ENCODE data around the gene AGBL2.

Gene AGBL2

DNA sequence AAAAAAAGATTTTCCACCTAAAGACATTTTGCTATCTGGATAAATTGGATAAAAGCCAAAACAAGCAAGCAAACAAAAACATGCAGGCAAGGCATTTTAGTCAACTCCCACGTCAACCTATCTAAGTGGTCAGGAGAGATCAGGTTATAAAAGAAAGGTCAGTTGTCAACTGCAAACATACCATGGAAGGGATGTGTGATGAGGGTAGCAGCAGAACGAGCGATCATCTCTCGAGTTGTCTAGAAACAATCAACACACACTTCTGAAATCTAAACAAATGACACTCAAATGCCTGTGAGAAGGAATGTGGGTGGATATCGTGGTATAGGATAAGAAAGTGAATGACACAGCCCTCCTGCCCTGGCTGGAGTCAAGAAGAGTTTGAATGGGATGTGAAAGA, 83.7 kb downstream of the AGBL2 start:
- no peak for FAIRE-seq

DNA sequence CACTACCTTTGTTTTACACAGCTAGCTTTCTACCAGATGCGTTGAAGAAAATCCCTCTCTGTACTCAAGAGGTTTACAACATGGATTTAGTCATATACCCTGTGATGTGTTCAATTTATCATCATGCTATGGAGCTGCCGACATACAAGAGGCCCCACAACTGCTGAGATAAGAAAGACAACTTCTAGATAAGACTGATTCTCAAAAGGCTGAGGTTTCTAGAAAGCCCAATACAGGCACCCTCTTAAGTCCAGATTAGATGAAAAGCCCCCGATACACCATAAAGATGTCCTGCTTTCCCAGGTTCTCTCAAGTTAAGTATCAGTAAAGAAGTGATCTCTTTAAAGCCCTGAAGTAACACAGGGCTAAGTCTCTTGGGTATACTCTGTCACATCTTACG, 87.1 kb downstream of the AGBL2 start:
- no peak for FAIRE-seq

DNA sequence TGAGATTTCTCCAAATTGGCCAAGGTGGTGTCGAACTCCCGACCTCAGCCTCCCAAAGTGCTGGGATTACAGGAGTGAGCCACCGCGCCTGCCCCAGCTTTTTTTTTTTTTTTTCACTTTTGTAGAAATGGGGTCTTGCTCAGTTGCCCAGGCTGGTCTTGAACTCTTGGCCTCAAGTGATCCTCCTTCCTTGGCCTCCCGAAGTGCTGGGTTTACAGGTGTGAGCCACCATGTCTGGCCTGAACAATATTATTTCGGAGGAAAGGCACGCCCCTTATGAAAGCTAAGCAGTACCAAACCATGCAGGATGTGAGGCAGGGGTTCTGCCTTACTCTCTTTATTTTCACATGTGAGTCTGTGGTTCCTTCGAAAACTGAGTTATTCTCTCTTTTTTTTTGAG, 88.9 kb downstream of the AGBL2 start:
- no peak for FAIRE-seq

DNA sequence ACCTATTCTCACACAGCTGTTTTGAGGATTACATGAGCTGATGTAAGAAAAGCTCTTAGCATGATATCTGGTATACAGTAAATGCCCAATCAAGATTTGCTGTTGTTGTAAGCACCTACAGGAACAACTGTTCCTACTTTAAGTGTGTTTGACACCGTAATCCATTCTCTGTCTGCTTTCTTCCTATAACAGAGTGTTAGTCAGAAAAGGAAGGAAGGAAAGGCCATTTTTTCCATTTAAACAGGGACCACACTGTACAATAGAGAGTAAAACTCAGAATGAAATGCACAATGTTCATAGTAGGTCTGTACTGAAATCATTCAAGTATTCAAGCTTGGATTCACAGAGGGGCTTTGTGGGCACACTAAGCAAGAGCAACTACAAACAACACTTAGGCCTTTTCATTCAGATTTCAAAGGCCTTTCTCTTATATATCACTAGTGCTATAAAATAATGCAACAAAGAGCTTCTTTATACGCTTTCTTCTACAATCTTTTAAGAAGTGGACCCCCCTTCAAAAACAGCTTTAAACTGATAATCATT, 94.3 kb downstream of the AGBL2 start:
- FAIRE-seq = no peak

DNA sequence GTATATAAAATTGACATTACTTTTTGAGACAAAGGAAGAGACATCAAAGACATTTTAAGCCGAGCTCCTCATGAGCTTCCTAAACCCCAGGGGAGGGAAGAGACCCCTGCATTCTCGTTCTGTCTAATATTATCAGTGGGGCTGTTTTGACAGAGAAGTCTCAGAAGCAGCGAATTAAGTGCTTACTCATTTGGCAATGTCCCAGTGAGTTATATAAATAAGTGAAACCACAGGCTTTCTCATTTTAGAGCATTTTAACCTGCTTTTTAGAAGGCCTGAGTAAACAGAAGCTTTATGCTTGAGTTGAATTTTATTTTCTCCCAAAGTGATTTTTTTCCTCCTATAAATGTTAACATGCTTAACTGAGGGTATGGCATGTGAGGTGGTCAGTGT, 97.8 kb downstream of the AGBL2 start:
- no peak for FAIRE-seq

DNA sequence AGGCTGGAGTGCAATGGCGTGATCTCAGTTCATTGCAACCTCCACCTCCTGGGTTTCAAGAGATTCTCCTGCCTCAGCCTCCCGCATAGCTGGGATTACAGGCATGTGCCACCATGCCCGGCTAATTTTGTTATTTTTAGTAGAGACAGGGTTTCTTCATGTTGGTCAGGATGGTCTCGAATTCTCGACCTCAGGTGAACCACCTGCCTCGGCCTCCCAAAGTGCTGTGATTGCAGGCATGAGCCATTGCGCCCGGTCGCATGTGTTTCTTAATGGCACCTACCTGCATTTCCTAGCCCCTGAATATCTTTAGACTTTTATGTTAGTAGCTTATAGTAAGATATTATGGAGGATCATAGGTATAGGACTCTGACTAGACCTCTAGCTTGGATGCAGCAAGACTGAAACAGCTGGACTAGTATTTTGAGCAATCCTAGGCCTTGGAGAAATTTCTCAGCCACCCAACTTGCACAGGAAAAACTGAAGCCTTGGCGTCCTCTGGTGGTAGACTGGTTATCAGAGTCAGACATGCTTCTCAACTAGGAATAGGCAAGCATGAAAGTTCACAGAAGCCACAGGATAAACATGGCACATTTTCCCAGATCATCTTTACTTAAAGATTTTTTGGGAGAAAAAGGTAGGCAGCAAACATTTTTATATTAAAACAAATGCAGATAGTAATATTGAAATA, 98.3 kb downstream of the AGBL2 start:
- FAIRE-seq = no peak

DNA sequence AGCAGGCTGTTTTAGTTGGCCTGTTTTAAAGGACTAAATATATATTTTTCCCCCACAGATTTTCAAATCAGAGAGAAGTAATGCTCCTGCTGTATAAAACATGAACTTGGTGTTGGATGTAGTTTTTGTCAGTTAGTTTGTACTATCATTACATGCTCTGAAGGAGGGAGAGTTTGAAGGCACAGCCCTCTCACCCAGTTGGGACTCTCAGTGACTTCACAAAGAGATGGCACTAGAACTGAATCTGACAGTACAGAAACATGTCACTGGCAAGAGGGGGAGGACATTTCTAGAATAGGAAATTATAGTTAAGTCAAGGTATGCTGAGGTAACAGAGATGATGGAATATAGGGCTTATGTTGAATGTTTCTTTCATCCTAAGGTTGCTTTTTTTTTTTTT, 99.9 kb downstream of the AGBL2 start:
- no peak for FAIRE-seq

DNA sequence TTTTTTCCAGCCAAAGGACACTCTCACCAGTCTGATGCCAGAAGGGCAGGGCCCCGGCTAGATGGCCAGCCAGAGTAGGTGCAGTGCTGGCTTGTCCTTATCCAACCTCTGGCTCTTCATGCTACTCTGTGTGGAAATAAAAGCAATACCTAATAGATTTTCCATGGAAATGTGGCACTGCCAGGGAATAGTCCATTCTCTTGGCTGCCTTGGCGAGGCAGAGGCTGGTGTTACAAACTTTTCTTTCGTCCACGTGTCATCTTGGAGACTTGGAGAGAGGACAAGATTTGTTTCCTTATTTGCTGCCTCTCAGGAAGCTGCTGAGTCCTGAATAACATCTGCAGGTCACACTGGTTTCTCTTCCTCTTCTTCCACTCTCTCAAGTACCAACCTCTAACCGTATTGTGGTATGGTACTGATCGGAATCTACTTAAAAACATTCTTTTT, 103.8 kb downstream of the AGBL2 start:
- no peak for FAIRE-seq

DNA sequence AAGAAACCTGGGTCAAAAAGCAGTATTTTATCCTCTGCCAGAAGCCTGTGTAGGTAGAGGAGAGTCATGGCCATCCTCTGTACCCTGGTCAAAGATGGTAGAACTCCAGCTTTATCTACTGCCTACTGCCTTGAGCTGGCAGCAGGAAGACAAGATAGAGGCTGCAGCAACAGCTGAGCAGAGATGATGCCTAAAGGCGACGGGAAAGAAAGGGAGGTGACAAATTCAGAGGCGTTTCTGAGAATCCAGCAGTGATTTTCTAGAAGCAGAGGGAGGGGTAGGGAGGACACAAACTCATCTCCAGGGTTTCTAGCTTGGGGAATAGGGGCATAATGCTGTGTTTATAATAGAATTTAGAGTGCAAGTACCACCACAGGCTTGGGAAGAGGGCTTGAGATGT, 105.5 kb downstream of the AGBL2 start:
- FAIRE-seq = no peak
